ENCODE results near the gene IPO9.

The IPO9 gene

GRCh38 chr1:201790261-201790660 lies 38.7 kb upstream of the IPO9 start:
- DNase-seq (ENCODE audit: low read depth in 1 of 2, low spot score in 1 of 2): no peak
- H3K27me3 ChIP-seq (ENCODE audit: insufficient read depth, poor library complexity, severe bottlenecking): no peaks in the 10 kb centered on the region
- no peak overlapping the region for H3K4me3 ChIP-seq (replicated peaks; ENCODE audit: insufficient read depth, low read length)
- H3K27ac ChIP-seq (replicated peaks): no peak overlapping the region
- no peak for TF ChIP-seq REST (IDR thresholded peaks at IDR 0.05; ENCODE audit: insufficient replicate concordance, low read depth)

DNA sequence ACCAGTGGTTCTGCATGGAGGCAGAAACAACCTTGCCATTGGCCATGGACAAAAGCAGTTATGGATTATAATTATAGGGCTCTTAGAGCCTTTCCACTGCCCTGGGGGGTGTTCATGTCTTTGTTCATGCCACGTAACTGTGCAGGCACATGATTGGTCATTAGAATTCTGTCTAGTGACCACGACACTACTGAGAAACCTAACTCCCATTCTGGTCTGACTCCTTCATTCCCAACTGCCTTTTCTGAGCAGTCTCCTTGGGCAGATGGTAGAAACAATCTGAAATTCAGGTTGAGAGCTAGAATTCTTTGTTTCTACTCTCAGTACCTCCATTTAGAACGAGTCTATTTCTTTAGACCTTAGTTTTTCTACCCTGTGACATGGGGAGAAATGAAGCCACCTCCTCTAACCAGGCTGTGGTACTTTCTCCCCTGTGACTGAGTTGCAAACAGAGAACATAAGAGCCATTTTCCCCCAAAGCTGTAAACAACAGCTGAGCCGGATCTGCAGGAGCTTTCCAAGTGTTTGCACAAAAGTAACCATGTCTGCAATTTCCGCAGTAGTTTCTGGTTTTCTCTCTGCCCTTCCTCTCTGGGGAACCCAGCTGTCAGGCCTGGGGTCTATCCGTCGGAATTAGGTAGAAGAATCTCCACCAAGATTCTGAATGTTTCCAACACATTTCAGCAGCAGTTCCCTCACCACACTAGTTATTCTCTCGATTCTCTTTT lies 37.7 kb upstream of the IPO9 start:
- no peak for TF ChIP-seq POLR2AphosphoS5 (IDR thresholded peaks at IDR 0.05; ENCODE audit: low read depth)
- no peak for TF ChIP-seq SPI1 (IDR thresholded peaks at IDR 0.05; ENCODE audit: borderline replicate concordance, low read depth)
- TF ChIP-seq CTCF (IDR thresholded peaks at IDR 0.05; ENCODE audit: insufficient read depth, low read length): no peak
- no peak for TF ChIP-seq GABPA (IDR thresholded peaks at IDR 0.05; ENCODE audit: low read depth)
- no peak for TF ChIP-seq REST (IDR thresholded peaks at IDR 0.05; ENCODE audit: insufficient replicate concordance, low read depth)
- Histone ChIP-seq H3K4me3 (replicated peaks; ENCODE audit: insufficient read depth, low read length) (no peak overlapping the region), H3K27ac (replicated peaks) (no peak overlapping the region), H3K27me3 (ENCODE audit: insufficient read depth, poor library complexity, severe bottlenecking) (no peaks in the 10 kb centered on the region)
- DNase-seq (ENCODE audit: low read depth in 1 of 2, low spot score in 1 of 2): no peak

DNA sequence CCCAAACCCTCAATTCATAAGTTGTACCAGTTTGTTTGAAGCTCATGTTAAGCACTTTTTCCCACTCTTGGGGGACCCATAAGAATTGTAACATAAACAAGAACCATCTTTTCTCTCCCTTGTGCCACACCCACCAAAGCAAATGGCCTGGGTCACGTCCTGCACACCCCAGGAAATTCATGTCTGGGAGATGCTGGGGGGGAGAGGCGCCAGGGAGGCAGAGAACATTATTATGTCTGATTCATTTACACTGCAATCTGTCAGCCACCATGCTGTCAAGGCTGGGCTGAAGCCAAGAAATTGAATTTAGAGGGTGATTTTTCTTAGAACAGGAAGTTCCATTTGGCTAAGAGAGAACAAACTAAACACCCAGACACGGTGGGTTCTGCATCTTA lies 37.2 kb upstream of the IPO9 start:
- no peak for DNase-seq (ENCODE audit: low read depth in 1 of 2, low spot score in 1 of 2)
- no peak overlapping the region for H3K27ac ChIP-seq (replicated peaks)
- no peak overlapping the region for H3K4me3 ChIP-seq (replicated peaks; ENCODE audit: insufficient read depth, low read length)
- TF ChIP-seq SPI1 (IDR thresholded peaks at IDR 0.05; ENCODE audit: borderline replicate concordance, low read depth) (no peak), POLR2AphosphoS5 (IDR thresholded peaks at IDR 0.05; ENCODE audit: low read depth) (no peak), CTCF (IDR thresholded peaks at IDR 0.05; ENCODE audit: insufficient read depth, low read length) (no peak), GABPA (IDR thresholded peaks at IDR 0.05; ENCODE audit: low read depth) (no peak), REST (IDR thresholded peaks at IDR 0.05; ENCODE audit: insufficient replicate concordance, low read depth) (no peak)
- no peaks in the 10 kb centered on the region for H3K27me3 ChIP-seq (ENCODE audit: insufficient read depth, poor library complexity, severe bottlenecking)
